T-helper 2 cell treated with Interferon-gamma antibody and Interleukin-4, amounts not matched to agents 5 μg/mL and 100 μg/mL, for 36 hours (primary cell): Measurements from ENCODE around the gene IGFLR1.

Experiments
- DNase-seq: peaks from one replicate; pipeline ENCODE4 v3.0.0; 2021; ENCODE audit warnings: low spot score
- H3K27ac Mint-ChIP-seq: one replicate; pipeline ENCODE4 v1.8.0; 2021; ENCODE audit warnings: mild to moderate bottlenecking, mixed read lengths
- H3K27me3 Mint-ChIP-seq: one replicate; pipeline ENCODE4 v1.8.0; 2021; ENCODE audit warnings: low read depth, mixed read lengths
- H3K36me3 Mint-ChIP-seq: one replicate; pipeline ENCODE4 v1.8.0; 2021; ENCODE audit warnings: low read depth, mixed read lengths
- H3K4me1 Mint-ChIP-seq: one replicate; pipeline ENCODE4 v1.8.0; 2021; ENCODE audit warnings: low read depth, mixed read lengths
- H3K4me3 Mint-ChIP-seq: one replicate; pipeline ENCODE4 v1.8.0; 2022; ENCODE audit warnings: mild to moderate bottlenecking, moderate library complexity, mixed read lengths
- H3K9me3 Mint-ChIP-seq: one replicate; pipeline ENCODE4 v1.8.0; 2021; ENCODE audit warnings: mixed read lengths

Gene IGFLR1

DNA sequence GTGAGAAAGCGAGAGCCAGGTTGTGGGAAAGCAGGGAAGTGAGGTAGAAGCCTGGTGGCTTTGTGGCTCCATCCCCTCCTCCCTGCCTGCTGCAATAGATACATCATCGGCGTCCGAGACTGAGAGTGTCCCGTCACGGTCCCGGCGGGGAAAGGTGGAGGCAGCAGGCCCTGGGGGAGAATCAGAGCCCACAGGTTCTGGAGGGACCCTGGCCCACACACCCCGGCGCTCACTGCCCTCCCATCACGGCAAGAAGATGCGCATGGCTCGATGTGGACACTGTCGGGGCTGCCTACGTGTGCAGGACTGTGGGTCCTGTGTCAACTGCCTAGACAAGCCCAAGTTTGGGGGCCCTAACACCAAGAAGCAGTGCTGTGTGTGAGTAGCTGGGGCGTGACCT is 19.4 kb downstream of the IGFLR1 start:
- no peaks in the 10 kb centered on the region for H3K27me3 Mint-ChIP-seq
- H3K4me3 Mint-ChIP-seq, result no peak overlapping the region
- H3K27ac Mint-ChIP-seq, result no peak overlapping the region
- H3K4me1 Mint-ChIP-seq, result peaks cover 8% of the 10 kb centered on the region
- H3K36me3 Mint-ChIP-seq, result peaks cover 61% of the 10 kb centered on the region
- DNase-seq, result no peak
- H3K9me3 Mint-ChIP-seq, result no peaks in the 10 kb centered on the region

DNA sequence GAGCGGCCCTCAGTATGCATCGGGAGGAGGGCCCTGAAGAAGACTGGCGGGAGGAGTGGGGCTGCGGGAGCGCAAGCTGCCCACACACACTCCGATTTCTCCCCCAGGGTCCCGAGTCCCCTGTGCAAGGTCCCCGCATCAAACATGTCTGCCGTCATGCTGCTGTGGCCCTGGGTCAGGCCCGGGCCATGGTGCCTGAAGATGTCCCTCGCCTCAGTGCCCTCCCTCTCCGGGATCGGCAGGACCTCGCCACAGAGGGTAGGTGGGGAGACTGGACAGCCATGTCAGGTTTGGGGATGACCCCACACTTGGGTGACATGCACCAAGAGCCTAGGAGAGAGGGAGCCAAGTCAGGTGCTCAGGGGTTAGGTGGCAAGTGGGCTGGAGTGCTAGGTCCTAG is 19.8 kb downstream of the IGFLR1 start:
- Mint-ChIP-seq H3K36me3 (peaks cover 59% of the 10 kb centered on the region), H3K9me3 (no peaks in the 10 kb centered on the region), H3K4me1 (peaks cover 8% of the 10 kb centered on the region), H3K27ac (no peak overlapping the region), H3K27me3 (no peaks in the 10 kb centered on the region), H3K4me3 (no peak overlapping the region)
- no peak for DNase-seq

DNA sequence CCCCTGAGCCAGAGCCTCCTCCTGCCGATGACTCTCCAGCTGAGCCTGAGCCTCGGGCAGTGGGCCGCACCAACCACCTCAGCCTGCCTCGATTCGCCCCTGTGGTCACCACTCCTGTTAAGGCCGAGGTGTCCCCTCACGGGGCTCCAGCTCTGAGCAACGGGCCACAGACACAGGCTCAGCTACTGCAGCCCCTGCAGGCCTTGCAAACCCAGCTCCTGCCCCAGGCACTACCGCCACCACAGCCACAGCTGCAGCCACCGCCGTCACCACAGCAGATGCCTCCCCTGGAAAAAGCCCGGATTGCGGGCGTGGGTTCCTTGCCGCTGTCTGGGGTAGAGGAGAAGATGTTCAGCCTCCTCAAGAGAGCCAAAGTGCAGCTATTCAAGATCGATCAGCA is 20.9 kb downstream of the IGFLR1 start:
- peaks cover 11% of the 10 kb centered on the region for H3K4me1 Mint-ChIP-seq
- DNase-seq, result no peak
- H3K4me3 Mint-ChIP-seq, result no peak overlapping the region
- H3K36me3 Mint-ChIP-seq, result peaks cover 57% of the 10 kb centered on the region
- H3K9me3 Mint-ChIP-seq, result no peaks in the 10 kb centered on the region
- H3K27me3 Mint-ChIP-seq, result no peaks in the 10 kb centered on the region
- no peak overlapping the region for H3K27ac Mint-ChIP-seq

DNA sequence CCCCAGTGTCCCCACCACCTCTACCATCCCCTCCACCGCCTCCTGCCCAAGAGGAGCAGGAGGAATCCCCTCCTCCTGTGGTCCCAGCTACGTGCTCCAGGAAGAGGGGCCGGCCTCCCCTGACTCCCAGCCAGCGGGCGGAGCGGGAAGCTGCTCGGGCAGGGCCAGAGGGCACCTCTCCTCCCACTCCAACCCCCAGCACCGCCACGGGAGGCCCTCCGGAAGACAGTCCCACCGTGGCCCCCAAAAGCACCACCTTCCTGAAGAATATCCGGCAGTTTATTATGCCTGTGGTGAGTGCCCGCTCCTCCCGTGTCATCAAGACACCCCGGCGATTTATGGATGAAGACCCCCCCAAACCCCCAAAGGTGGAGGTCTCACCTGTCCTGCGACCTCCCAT is 21.6 kb downstream of the IGFLR1 start:
- Mint-ChIP-seq H3K27me3 (no peaks in the 10 kb centered on the region), H3K9me3 (no peaks in the 10 kb centered on the region), H3K4me1 (peaks cover 15% of the 10 kb centered on the region), H3K27ac (no peak overlapping the region), H3K36me3 (peaks cover 53% of the 10 kb centered on the region), H3K4me3 (no peak overlapping the region)
- no peak for DNase-seq

DNA sequence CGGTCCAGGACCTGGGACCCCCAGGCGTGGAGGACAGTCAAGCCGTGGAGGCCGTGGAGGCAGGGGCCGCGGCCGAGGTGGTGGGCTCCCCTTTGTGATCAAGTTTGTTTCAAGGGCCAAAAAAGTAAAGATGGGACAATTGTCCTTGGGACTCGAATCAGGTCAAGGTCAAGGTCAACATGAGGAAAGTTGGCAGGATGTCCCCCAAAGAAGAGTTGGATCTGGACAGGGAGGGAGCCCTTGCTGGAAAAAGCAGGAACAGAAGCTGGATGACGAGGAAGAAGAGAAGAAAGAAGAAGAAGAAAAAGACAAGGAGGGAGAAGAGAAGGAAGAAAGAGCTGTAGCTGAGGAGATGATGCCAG is 22.1 kb downstream of the IGFLR1 start:
- Mint-ChIP-seq H3K36me3 (peaks cover 48% of the 10 kb centered on the region), H3K4me3 (peak overlapping the region; percentile 24), H3K27me3 (no peaks in the 10 kb centered on the region), H3K9me3 (no peaks in the 10 kb centered on the region), H3K4me1 (peaks cover 16% of the 10 kb centered on the region), H3K27ac (no peak overlapping the region)
- no peak for DNase-seq

DNA sequence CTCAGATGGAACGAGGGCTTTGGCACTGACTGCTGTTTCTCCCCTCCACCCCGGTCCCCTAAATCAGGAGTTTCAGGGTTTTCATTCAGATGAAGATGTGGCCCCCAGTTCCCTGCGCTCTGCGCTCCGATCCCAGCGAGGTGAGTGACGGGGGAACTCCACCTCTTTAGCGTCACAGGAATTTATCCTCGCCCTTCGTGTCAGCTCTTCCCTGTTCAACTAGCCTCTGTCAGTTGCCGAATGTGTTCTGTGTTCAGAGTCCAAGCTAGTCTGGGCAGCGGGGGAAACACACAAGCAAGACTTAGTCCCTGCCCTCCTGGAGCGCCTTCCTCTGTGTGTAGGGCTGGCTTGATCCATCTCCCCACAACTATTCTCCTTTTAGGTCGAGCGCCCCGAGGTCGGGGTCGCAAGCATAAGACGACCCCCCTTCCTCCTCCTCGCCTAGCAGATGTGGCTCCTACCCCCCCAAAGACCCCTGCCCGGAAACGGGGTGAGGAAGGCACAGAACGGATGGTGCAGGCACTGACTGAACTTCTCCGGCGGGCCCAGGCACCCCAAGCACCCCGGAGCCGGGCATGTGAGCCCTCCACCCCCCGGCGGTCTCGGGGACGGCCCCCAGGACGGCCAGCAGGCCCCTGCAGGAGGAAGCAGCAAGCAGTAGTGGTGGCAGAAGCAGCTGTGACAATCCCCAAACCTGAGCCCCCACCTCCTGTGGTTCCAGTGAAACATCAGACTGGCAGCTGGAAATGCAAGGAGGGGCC is 22.7 kb downstream of the IGFLR1 start:
- no peak for DNase-seq

DNA sequence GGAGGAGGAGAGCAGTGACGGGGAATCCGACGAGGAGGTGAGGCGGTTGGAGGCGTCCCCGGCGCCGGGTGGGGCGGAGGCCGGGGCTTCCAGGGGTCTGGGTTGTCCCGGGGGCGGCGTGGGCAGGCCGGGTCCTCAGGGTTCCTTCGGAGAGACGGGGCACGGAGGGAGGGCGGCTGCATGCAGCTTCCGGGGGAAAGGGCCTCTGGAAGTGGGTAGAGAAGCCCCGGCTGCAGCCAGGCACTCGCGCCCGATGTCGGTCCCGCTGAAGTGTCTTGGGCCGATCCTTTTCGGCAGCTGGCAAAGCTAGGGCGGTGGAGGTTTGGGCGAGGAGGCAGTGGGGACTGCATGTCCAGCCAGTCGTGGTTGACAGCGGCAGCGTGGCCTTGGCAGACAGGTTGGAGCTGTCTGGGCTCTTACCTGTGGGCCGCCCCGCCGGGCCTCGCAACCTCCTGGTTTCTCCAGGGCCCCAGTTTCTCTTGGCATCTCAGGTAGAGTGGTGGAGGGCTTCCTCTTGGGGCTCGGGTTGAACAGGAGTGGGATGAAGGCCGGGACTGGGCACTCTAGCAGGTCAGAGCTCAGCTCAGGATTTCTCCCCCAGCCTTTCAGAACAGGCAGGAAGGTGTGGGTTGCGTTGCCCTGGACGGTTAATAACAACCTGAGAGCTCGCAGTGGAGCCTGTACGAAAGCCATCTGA is 23.8 kb downstream of the IGFLR1 start:
- Mint-ChIP-seq H3K27me3 (no peaks in the 10 kb centered on the region), H3K4me1 (peaks cover 32% of the 10 kb centered on the region), H3K4me3 (peak overlapping the region; percentile 95), H3K36me3 (peaks cover 50% of the 10 kb centered on the region), H3K9me3 (no peaks in the 10 kb centered on the region), H3K27ac (peak overlapping the region; percentile 93)
- peak; percentile 57 for DNase-seq

More for the DNA sequence above, 22.7 kb downstream of the IGFLR1 start:
- H3K27ac Mint-ChIP-seq, result peak overlapping the region; percentile 85
- H3K27me3 Mint-ChIP-seq, result no peaks in the 10 kb centered on the region
- peak overlapping the region; percentile 95 for H3K4me3 Mint-ChIP-seq
- peaks cover 47% of the 10 kb centered on the region for H3K36me3 Mint-ChIP-seq
- H3K9me3 Mint-ChIP-seq, result no peaks in the 10 kb centered on the region
- peaks cover 21% of the 10 kb centered on the region for H3K4me1 Mint-ChIP-seq

DNA sequence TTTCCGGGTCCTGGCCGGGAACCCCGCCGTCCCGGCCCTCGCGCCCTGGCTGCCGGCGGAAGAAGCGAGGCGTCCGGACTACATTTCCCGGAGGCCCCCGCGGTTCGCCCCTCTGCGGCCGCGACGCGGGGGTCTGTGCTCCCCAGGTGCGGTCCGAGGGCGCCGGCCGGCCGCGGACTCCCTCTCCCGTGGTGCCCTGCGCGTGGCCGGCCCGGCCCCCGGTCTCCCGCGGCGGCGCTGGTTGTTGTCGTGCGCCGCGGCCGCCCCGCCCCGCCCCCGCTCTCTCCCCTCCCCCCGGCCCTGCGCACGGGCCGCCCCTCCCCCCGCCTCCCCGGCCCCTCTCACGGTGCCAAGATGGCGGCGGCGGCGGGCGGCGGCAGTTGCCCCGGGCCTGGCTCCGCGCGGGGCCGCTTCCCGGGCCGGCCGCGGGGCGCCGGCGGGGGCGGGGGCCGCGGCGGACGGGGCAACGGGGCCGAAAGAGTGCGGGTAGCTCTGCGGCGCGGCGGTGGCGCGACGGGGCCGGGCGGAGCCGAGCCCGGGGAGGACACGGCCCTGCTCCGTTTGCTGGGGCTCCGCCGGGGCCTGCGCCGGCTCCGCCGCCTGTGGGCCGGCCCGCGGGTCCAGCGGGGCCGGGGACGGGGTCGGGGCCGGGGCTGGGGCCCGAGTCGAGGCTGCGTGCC is 24.4 kb downstream of the IGFLR1 start, which contains the start of gene KMT2B:
Gene KMT2B (plus strand): TSS at position 339 of the 680 bp plus-strand sequence. CDS start 16 bp downstream, at position 355.
- Mint-ChIP-seq H3K4me1 (peaks cover 36% of the 10 kb centered on the region), H3K27ac (peak within 1 kb of the TSS; percentile 94), H3K4me3 (peak within 1 kb of the TSS; percentile 95), H3K9me3 (no peaks in the 10 kb centered on the region), H3K27me3 (no peaks in the 10 kb centered on the region), H3K36me3 (peaks cover 44% of the 10 kb centered on the region)
- DNase-seq, result peak; percentile 98

DNA sequence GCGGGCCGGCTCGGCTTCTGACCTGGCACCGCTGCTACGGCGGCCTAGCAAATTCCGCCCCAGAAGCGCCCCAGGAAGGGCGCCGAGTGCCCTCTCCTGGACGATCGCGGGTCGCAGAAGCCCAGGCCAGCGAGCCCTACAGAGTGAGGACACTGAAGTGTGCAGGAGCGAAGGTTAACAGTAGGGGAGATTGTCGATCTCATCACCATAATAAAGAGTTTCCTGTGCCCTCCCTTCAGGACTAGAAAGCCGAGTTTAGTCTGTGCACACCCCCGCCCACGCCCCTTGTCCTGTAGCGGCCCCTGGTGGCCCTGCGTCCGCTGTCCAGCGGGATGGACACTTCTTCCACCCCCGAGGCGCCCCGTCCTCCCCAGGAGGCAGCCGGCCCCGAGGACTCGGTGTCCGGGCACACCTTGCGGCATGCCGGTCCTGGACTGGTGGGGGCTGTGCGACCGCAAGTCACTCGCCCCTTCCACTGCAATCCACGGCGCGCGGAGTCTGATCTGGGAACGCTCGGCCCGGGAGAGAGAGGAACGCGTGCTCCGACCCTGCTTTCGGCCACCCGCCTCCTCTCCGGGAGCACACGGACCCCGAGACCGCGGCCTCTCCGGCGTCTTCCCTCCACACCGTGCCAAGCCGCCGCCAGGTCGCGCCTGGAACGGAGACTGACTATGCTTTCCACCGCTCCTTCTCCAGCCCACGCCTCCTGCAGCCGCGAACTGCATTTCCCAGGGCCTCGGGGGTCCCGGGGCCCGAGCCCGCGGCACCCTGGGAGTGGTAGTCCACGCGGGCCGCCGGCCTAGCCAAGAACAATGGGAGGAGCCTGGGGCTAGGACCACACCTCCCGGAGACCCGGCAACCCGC is 25.2 kb downstream of the IGFLR1 start:
- peaks cover 38% of the 10 kb centered on the region for H3K36me3 Mint-ChIP-seq
- peak overlapping the region; percentile 94 for H3K27ac Mint-ChIP-seq
- peaks cover 44% of the 10 kb centered on the region for H3K4me1 Mint-ChIP-seq
- no peaks in the 10 kb centered on the region for H3K27me3 Mint-ChIP-seq
- DNase-seq, result peak; percentile 88
- no peaks in the 10 kb centered on the region for H3K9me3 Mint-ChIP-seq
- peak overlapping the region; percentile 89 for H3K4me3 Mint-ChIP-seq

DNA sequence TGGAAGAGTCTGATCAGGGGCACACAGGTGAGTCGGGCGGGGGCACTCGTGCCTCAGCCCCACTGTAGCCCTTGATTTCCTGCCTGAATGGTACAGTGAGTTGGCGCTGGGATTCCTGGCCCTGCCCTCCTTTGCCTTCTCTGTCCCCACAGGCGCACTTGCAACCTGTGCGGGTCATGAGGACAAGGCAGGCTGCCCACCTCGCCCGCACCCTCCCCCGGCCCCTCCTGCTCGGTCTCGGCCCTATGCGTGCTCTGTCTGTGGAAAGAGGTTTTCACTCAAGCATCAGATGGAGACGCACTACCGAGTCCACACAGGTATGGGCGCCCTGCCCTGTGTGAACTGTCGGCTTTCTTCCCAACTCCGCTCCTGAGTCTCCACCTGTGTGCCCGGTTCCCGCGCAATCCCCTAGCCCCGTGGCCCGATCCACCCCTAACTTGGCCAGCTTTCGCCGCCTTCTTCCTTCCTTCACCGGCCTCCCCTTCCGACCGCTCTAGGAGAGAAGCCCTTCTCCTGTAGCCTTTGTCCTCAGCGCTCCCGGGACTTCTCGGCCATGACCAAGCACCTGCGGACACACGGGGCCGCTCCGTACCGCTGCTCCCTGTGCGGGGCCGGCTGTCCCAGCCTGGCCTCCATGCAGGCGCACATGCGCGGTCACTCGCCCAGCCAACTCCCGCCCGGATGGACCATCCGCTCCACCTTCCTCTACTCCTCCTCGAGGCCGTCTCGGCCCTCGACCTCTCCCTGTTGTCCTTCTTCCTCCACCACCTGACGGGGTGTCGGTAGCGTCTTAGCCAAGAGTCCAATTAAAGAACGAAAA is 26.1 kb downstream of the IGFLR1 start:
- H3K27me3 Mint-ChIP-seq, result no peaks in the 10 kb centered on the region
- H3K4me3 Mint-ChIP-seq, result peak overlapping the region; percentile 89
- peaks cover 49% of the 10 kb centered on the region for H3K4me1 Mint-ChIP-seq
- peak overlapping the region; percentile 94 for H3K27ac Mint-ChIP-seq
- H3K9me3 Mint-ChIP-seq, result no peaks in the 10 kb centered on the region
- DNase-seq, result no peak
- peaks cover 36% of the 10 kb centered on the region for H3K36me3 Mint-ChIP-seq

DNA sequence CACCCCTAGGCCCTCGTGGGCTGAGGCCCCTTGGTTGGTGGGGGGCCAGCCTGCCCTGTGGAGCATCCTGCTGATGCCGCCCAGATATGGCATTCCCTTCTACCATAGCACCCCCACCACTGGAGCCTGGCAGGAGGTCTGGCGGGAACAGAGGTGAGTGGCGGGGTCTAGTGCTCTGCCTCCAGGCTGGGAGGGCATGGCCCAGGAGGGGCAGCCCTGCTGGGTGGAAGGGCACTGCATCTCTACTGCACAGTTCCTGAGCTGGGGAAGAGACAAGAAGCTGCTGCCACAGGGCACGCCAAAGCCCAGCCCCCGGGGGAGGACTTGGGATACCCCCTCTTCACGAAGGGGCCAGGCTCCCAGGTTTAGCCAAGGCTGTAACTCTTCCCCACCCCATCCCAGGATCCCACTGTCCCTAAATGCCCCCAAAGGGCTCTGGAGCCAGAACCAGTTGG is 26.9 kb downstream of the IGFLR1 start:
- no peak for DNase-seq
- H3K4me3 Mint-ChIP-seq, result peak overlapping the region; percentile 89
- H3K27ac Mint-ChIP-seq, result peak overlapping the region; percentile 94
- H3K9me3 Mint-ChIP-seq, result no peaks in the 10 kb centered on the region
- H3K27me3 Mint-ChIP-seq, result no peaks in the 10 kb centered on the region
- peaks cover 57% of the 10 kb centered on the region for H3K4me1 Mint-ChIP-seq
- peaks cover 36% of the 10 kb centered on the region for H3K36me3 Mint-ChIP-seq

DNA sequence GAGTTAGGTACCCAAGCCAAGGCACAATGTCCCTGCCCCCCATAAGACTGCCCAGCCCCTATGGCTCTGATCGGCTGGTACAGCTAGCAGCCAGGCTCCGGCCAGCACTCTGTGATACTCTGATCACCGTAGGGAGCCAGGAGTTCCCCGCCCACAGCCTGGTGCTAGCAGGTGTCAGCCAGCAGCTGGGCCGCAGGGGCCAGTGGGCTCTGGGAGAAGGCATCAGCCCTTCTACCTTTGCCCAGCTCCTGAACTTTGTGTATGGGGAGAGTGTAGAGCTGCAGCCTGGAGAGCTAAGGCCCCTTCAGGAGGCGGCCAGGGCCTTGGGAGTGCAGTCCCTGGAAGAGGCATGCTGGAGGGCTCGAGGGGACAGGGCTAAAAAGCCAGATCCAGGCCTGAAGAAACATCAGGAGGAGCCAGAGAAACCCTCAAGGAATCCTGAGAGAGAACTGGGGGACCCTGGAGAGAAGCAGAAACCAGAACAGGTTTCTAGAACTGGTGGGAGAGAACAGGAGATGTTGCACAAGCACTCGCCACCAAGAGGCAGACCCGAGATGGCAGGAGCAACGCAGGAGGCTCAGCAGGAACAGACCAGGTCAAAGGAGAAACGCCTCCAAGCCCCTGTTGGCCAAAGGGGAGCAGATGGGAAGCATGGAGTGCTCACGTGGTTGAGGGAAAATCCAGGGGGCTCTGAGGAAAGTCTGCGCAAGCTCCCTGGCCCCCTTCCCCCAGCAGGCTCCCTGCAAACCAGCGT is 27.5 kb downstream of the IGFLR1 start:
- Mint-ChIP-seq H3K4me3 (peak overlapping the region; percentile 89), H3K27me3 (no peaks in the 10 kb centered on the region), H3K9me3 (no peaks in the 10 kb centered on the region), H3K27ac (peak overlapping the region; percentile 98), H3K36me3 (peaks cover 33% of the 10 kb centered on the region), H3K4me1 (peaks cover 61% of the 10 kb centered on the region)
- no peak for DNase-seq
